ENCODE results near the gene STON2. TPM values are rescaled to one million over a fixed set of nuclear protein-coding genes. Genes with fewer than 3 reads are reported as not detected.

The STON2 gene
- total RNA-seq, 1 donor from 2014 or later, result 66.8 TPM

GRCh38 chr14:81388336-81388735 is 11.8 kb downstream of the STON2 start:
- no peaks in the 10 kb centered on the region for H3K36me3 Mint-ChIP-seq (ENCODE audit: low read depth, unreplicated experiment)
- DNase-seq (ENCODE audit: low spot score), result no peak
- H3K27me3 Mint-ChIP-seq (ENCODE audit: unreplicated experiment), result peaks cover 3% of the 10 kb centered on the region
- H3K4me1 Mint-ChIP-seq (ENCODE audit: unreplicated experiment), result peaks cover 4% of the 10 kb centered on the region
- TF ChIP-seq CTCF (IDR thresholded peaks at IDR 0.05; ENCODE audit: unreplicated experiment), result no peak
- no peaks in the 10 kb centered on the region for H3K9me3 Mint-ChIP-seq (ENCODE audit: unreplicated experiment)
- H3K4me3 Mint-ChIP-seq (ENCODE audit: unreplicated experiment), result no peak overlapping the region
- H3K27ac Mint-ChIP-seq (ENCODE audit: unreplicated experiment), result no peak overlapping the region

- Mint-ChIP-seq H3K27me3 (ENCODE audit: unreplicated experiment) (peaks cover 3% of the 10 kb centered on the region), H3K9me3 (ENCODE audit: unreplicated experiment) (no peaks in the 10 kb centered on the region), H3K4me3 (ENCODE audit: unreplicated experiment) (no peak overlapping the region), H3K36me3 (ENCODE audit: low read depth, unreplicated experiment) (no peaks in the 10 kb centered on the region), H3K4me1 (ENCODE audit: unreplicated experiment) (peaks cover 4% of the 10 kb centered on the region), H3K27ac (ENCODE audit: unreplicated experiment) (no peak overlapping the region)
- TF ChIP-seq CTCF (IDR thresholded peaks at IDR 0.05; ENCODE audit: unreplicated experiment), result no peak
- DNase-seq (ENCODE audit: low spot score), result no peak
Measured at GRCh38 chr14:81386290-81386745, 13.8 kb downstream of the STON2 start.

GRCh38 chr14:81385886-81386285 is 14.2 kb downstream of the STON2 start:
- Mint-ChIP-seq H3K9me3 (ENCODE audit: unreplicated experiment) (no peaks in the 10 kb centered on the region), H3K4me3 (ENCODE audit: unreplicated experiment) (no peak overlapping the region), H3K27ac (ENCODE audit: unreplicated experiment) (no peak overlapping the region), H3K36me3 (ENCODE audit: low read depth, unreplicated experiment) (no peaks in the 10 kb centered on the region), H3K4me1 (ENCODE audit: unreplicated experiment) (peaks cover 4% of the 10 kb centered on the region), H3K27me3 (ENCODE audit: unreplicated experiment) (peaks cover 3% of the 10 kb centered on the region)
- TF ChIP-seq CTCF (IDR thresholded peaks at IDR 0.05; ENCODE audit: unreplicated experiment), result no peak
- no peak for DNase-seq (ENCODE audit: low spot score)

- Mint-ChIP-seq H3K4me1 (ENCODE audit: unreplicated experiment) (peaks cover 4% of the 10 kb centered on the region), H3K27ac (ENCODE audit: unreplicated experiment) (no peak overlapping the region), H3K4me3 (ENCODE audit: unreplicated experiment) (no peak overlapping the region), H3K9me3 (ENCODE audit: unreplicated experiment) (no peaks in the 10 kb centered on the region), H3K27me3 (ENCODE audit: unreplicated experiment) (peaks cover 3% of the 10 kb centered on the region), H3K36me3 (ENCODE audit: low read depth, unreplicated experiment) (no peaks in the 10 kb centered on the region)
- TF ChIP-seq CTCF (IDR thresholded peaks at IDR 0.05; ENCODE audit: unreplicated experiment), result no peak
- DNase-seq (ENCODE audit: low spot score), result no peak
Measured at GRCh38 chr14:81385419-81385818, 14.7 kb downstream of the STON2 start.

GRCh38 chr14:81384900-81385299 is 15.2 kb downstream of the STON2 start:
- Mint-ChIP-seq H3K27me3 (ENCODE audit: unreplicated experiment) (peaks cover 3% of the 10 kb centered on the region), H3K9me3 (ENCODE audit: unreplicated experiment) (no peaks in the 10 kb centered on the region), H3K36me3 (ENCODE audit: low read depth, unreplicated experiment) (no peaks in the 10 kb centered on the region), H3K27ac (ENCODE audit: unreplicated experiment) (no peak overlapping the region), H3K4me1 (ENCODE audit: unreplicated experiment) (peaks cover 4% of the 10 kb centered on the region), H3K4me3 (ENCODE audit: unreplicated experiment) (no peak overlapping the region)
- TF ChIP-seq CTCF (IDR thresholded peaks at IDR 0.05; ENCODE audit: unreplicated experiment), result no peak
- no peak for DNase-seq (ENCODE audit: low spot score)

Data from endothelial cell (in vitro differentiated cells).